ENCODE measurements around the gene BFSP2. TPM values are rescaled to one million over a fixed set of nuclear protein-coding genes. Genes with fewer than 3 reads are reported as not detected.

BFSP2 gene
- total RNA-seq, 4 donors from 2014 or later, result not detected

GRCh38 chr3:133426721-133427120, 26.9 kb downstream of the BFSP2 start:
- TF ChIP-seq POLR2A (IDR thresholded peaks at IDR 0.05) (no peak), CTCF (IDR thresholded peaks at IDR 0.05) (no peak)
- H3K4me3 ChIP-seq, result no peak overlapping the region
- intact Hi-C loops (cut with DNase I; ENCODE audit: low total_unique reads), result loop anchor here (10.0 kb wide), 1 partner anchor 702 kb away; the partner anchor contains the start of gene NPHP3
- H3K36me3 ChIP-seq, result no peaks in the 10 kb centered on the region
- H3K27ac ChIP-seq, result no peak overlapping the region
- no peak for DNase-seq
- H3K9me3 ChIP-seq, result no peaks in the 10 kb centered on the region
- H3K27me3 ChIP-seq, result no peaks in the 10 kb centered on the region
- H3K4me1 ChIP-seq, result no peaks in the 10 kb centered on the region

- intact Hi-C loops (cut with DNase I; ENCODE audit: low total_unique reads), result loop anchor here (10.0 kb wide), 1 partner anchor 704 kb away; the partner anchor contains the start of gene NPHP3
- Histone ChIP-seq H3K4me1 (no peaks in the 10 kb centered on the region), H3K4me3 (no peak overlapping the region), H3K36me3 (no peaks in the 10 kb centered on the region), H3K27ac (no peak overlapping the region), H3K9me3 (no peaks in the 10 kb centered on the region), H3K27me3 (no peaks in the 10 kb centered on the region)
- DNase-seq, result no peak
- no peak for TF ChIP-seq CTCF (IDR thresholded peaks at IDR 0.05)
These were observed 28.7 kb downstream of the BFSP2 start for GRCh38 chr3:133428552-133428951.

DNA sequence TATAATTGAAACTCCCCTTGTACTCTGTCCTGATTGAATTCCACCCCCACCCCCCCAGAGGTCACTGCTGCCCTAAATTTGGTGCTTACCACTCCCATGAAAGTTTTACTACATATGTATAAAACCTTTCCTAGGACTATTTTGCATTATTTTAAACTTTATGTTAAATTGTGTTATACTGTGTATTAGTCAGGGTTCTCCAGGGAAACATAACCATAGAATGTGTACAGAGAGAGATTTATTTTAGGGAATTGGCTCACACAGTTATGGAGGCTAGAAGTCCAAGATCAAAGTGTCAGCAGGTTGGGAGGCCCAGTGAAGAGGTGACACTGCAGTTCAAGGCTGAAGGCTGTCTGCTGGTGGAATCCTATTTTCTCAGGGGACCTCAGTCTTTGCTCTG, 29.2 kb downstream of the BFSP2 start:
- intact Hi-C loops (cut with DNase I; ENCODE audit: low total_unique reads), result loop anchor here (10.0 kb wide), 1 partner anchor 704 kb away; the partner anchor contains the start of gene NPHP3
- DNase-seq, result no peak
- TF ChIP-seq POLR2A (IDR thresholded peaks at IDR 0.05) (no peak), CTCF (IDR thresholded peaks at IDR 0.05) (no peak)
- H3K27me3 ChIP-seq, result no peaks in the 10 kb centered on the region
- no peaks in the 10 kb centered on the region for H3K9me3 ChIP-seq
- no peaks in the 10 kb centered on the region for H3K4me1 ChIP-seq
- no peaks in the 10 kb centered on the region for H3K36me3 ChIP-seq
- H3K4me3 ChIP-seq, result no peak overlapping the region
- no peak overlapping the region for H3K27ac ChIP-seq

DNA sequence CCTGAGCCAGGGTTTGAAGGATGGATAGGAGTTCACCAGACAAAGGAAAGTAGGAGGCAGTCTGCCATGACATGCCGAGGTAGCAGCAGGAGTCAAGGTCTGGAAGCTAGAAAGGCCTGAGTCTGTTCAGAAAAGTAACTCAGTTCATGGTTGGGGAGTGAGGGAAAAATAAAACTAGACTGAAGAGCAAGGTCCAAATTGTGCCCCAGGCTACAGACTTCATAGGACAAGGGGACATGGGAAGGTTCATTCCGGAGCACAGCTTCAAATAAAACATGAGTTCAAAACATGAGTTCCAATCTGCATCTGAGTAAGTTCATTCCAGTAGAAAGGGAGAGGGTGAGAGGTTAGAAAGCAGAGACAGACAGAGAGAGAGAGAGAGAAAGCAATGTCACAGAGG, 39.7 kb downstream of the BFSP2 start:
- no peaks in the 10 kb centered on the region for H3K9me3 ChIP-seq
- no peak overlapping the region for H3K27ac ChIP-seq
- H3K36me3 ChIP-seq, result no peaks in the 10 kb centered on the region
- H3K4me3 ChIP-seq, result no peak overlapping the region
- no peaks in the 10 kb centered on the region for H3K4me1 ChIP-seq
- intact Hi-C loops (cut with DNase I; ENCODE audit: low total_unique reads), result no loop called here
- no peak for TF ChIP-seq POLR2A (IDR thresholded peaks at IDR 0.05)
- DNase-seq, result no peak
- H3K27me3 ChIP-seq, result no peaks in the 10 kb centered on the region

DNA sequence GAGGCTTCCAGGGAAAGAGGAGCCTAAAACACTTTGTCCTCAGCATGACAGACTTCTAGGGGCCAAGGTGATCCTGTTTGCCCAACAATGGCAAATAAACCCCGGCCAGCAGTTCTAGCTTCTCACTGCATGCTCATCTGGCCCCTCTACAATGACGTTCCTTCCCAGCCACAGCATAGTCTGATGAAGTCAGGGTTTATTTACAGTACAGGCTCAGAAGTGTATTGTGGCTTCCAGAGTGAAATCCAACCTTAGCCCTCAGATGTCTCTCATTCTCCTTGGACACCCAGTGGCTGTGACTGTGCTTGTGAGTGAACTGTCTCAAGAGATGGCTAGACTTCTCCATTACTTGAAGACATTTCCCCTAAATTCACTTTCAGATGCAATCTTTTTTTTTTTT, 40.8 kb downstream of the BFSP2 start:
- Histone ChIP-seq H3K36me3 (no peaks in the 10 kb centered on the region), H3K27me3 (no peaks in the 10 kb centered on the region), H3K4me3 (no peak overlapping the region), H3K4me1 (no peaks in the 10 kb centered on the region), H3K9me3 (no peaks in the 10 kb centered on the region), H3K27ac (no peak overlapping the region)
- intact Hi-C loops (cut with DNase I; ENCODE audit: low total_unique reads), result no loop called here
- DNase-seq, result no peak
- TF ChIP-seq POLR2A (IDR thresholded peaks at IDR 0.05) (no peak), CTCF (IDR thresholded peaks at IDR 0.05) (no peak)

- TF ChIP-seq POLR2A (IDR thresholded peaks at IDR 0.05), result no peak
- TF ChIP-seq CTCF (IDR thresholded peaks at IDR 0.05), result no peak
- Histone ChIP-seq H3K27ac (no peak overlapping the region), H3K36me3 (no peaks in the 10 kb centered on the region), H3K4me1 (no peaks in the 10 kb centered on the region), H3K9me3 (no peaks in the 10 kb centered on the region), H3K27me3 (no peaks in the 10 kb centered on the region), H3K4me3 (no peak overlapping the region)
- DNase-seq, result no peak
- intact Hi-C loops (cut with DNase I; ENCODE audit: low total_unique reads), result no loop called here
These were observed 42.0 kb downstream of the BFSP2 start for GRCh38 chr3:133441867-133442270.
